ENCODE data around the gene MTMR3.

DNA sequence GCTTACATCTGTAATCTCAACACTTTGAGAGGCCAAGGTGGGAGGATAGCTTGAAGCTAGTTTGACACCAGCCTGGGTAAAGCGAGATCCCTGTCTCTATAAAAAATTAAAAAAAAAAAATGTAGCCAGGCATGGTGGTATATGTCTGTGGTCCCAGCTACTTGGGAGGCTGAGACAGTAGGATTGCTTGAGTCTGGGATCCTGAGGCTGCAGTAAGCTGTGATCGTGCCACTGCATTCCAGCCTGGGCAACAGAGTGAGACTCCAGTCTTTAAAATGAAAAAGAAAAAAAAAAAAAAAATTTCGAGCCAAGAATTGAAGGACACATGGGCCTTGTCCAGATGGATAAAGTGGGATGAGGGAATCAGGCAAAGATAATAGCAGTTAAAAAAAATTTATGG lies 62.5 kb downstream of the MTMR3 start:
- TF ChIP-seq, protein P1, sequence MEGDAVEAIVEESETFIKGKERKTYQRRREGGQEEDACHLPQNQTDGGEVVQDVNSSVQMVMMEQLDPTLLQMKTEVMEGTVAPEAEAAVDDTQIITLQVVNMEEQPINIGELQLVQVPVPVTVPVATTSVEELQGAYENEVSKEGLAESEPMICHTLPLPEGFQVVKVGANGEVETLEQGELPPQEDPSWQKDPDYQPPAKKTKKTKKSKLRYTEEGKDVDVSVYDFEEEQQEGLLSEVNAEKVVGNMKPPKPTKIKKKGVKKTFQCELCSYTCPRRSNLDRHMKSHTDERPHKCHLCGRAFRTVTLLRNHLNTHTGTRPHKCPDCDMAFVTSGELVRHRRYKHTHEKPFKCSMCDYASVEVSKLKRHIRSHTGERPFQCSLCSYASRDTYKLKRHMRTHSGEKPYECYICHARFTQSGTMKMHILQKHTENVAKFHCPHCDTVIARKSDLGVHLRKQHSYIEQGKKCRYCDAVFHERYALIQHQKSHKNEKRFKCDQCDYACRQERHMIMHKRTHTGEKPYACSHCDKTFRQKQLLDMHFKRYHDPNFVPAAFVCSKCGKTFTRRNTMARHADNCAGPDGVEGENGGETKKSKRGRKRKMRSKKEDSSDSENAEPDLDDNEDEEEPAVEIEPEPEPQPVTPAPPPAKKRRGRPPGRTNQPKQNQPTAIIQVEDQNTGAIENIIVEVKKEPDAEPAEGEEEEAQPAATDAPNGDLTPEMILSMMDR (IDR thresholded peaks at IDR 0.05), result no peak
- no peak for TF ChIP-seq POLR2A (IDR thresholded peaks at IDR 0.05)

Measured in right lobe of liver (tissue), 4 donors.